ENCODE measurements around the gene IL1RN. TPM values are rescaled to one million over a fixed set of nuclear protein-coding genes. Genes with fewer than 3 reads are reported as not detected.
"Not testable (repeated sequence)": the region's sequence is repeated elsewhere in the genome, so short reads cannot be mapped to it uniquely, and the experiment has no call there.

The IL1RN gene
- total RNA-seq, 1 donor, result not detected

DNA sequence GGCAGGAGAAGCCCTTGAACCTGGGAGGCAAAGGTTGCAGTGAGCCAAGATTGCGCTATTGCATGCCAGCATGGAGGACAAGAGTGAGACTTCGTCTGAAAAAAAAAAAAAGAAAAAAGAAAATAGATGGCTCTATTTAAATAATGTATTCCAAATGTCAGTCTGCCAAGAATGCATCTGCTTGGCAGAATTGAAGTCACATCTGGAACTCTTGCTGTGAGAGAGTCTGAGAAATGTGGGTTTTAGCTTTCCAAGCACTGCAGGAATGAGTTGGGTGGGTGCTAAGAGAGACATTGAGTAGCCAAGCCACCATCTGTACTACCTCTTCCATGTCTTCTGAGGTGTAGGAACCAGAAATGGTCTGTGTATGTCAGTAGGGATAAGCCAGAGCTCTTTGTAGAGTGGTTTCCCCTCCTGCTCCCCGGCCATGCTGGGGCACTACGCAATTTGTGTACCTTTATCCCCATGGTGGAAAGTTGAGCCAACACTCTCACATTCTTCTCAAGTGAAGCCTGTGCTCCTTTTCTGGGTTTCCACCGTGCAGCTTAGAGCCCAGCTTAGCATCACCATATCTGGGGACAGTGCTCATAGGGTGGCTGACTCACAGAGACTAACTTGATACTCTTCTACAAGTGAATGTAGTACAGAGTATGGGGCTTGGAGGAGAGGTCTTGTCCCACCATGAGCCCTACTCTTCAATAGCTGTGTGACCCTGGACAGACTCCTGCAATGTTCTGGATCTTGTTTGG is 34.4 kb upstream of the IL1RN start:
- Histone ChIP-seq H3K9me3 (ENCODE audit: low read depth, low read length) (no peaks in the 10 kb centered on the region), H3K27me3 (ENCODE audit: insufficient read depth, low read length) (peaks cover 15% of the 10 kb centered on the region), H3K79me2 (ENCODE audit: insufficient read depth, low read length) (no peaks in the 10 kb centered on the region), H3K36me3 (ENCODE audit: insufficient read depth, low read length) (no peaks in the 10 kb centered on the region), H3K4me3 (ENCODE audit: insufficient read depth, low read length) (no peak overlapping the region), H4K20me1 (ENCODE audit: insufficient read depth, low read length) (no peaks in the 10 kb centered on the region), H3K4me2 (ENCODE audit: insufficient read depth, low read length) (no peak overlapping the region), H2AFZ (ENCODE audit: low read length) (no peak overlapping the region), H3K27ac (ENCODE audit: low read depth, low read length) (no peak overlapping the region), H3K4me1 (ENCODE audit: insufficient read depth, low read length) (no peaks in the 10 kb centered on the region)
- no peak for DNase-seq (ENCODE audit: insufficient read length, low spot score, missing footprints)
- TF ChIP-seq, protein P1, sequence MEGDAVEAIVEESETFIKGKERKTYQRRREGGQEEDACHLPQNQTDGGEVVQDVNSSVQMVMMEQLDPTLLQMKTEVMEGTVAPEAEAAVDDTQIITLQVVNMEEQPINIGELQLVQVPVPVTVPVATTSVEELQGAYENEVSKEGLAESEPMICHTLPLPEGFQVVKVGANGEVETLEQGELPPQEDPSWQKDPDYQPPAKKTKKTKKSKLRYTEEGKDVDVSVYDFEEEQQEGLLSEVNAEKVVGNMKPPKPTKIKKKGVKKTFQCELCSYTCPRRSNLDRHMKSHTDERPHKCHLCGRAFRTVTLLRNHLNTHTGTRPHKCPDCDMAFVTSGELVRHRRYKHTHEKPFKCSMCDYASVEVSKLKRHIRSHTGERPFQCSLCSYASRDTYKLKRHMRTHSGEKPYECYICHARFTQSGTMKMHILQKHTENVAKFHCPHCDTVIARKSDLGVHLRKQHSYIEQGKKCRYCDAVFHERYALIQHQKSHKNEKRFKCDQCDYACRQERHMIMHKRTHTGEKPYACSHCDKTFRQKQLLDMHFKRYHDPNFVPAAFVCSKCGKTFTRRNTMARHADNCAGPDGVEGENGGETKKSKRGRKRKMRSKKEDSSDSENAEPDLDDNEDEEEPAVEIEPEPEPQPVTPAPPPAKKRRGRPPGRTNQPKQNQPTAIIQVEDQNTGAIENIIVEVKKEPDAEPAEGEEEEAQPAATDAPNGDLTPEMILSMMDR (IDR thresholded peaks at IDR 0.05; ENCODE audit: extremely low read depth, low read depth, low read length), result no peak

DNA sequence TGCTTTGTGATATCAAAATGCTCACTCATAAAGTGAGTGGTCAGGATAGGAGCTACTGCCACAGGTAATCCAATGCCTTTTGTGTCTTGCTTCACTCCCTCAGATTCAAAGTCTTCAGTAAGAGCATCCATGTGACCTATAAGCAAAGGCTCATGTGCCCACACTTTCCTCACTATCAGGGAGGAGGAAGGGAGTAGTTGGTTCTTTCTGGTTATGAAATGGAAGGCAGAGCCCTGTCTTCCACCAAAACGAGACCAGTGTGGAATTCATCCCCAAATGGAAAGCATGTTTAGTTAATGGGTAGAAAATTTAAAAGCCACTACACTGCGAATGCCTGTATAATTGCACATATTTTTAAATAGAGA is 33.8 kb upstream of the IL1RN start:
- TF ChIP-seq, protein P1 (IDR thresholded peaks at IDR 0.05; ENCODE audit: extremely low read depth, low read depth, low read length), result no peak
- no peaks in the 10 kb centered on the region for H3K4me1 ChIP-seq (ENCODE audit: insufficient read depth, low read length)
- no peak overlapping the region for H3K4me2 ChIP-seq (ENCODE audit: insufficient read depth, low read length)
- H3K27ac ChIP-seq (ENCODE audit: low read depth, low read length), result no peak overlapping the region
- H3K9me3 ChIP-seq (ENCODE audit: low read depth, low read length), result no peaks in the 10 kb centered on the region
- no peak for DNase-seq (ENCODE audit: insufficient read length, low spot score, missing footprints)
- peaks cover 15% of the 10 kb centered on the region for H3K27me3 ChIP-seq (ENCODE audit: insufficient read depth, low read length)
- H2AFZ ChIP-seq (ENCODE audit: low read length), result no peak overlapping the region
- no peaks in the 10 kb centered on the region for H4K20me1 ChIP-seq (ENCODE audit: insufficient read depth, low read length)
- H3K36me3 ChIP-seq (ENCODE audit: insufficient read depth, low read length), result no peaks in the 10 kb centered on the region
- H3K79me2 ChIP-seq (ENCODE audit: insufficient read depth, low read length), result no peaks in the 10 kb centered on the region
- H3K4me3 ChIP-seq (ENCODE audit: insufficient read depth, low read length), result no peak overlapping the region

DNA sequence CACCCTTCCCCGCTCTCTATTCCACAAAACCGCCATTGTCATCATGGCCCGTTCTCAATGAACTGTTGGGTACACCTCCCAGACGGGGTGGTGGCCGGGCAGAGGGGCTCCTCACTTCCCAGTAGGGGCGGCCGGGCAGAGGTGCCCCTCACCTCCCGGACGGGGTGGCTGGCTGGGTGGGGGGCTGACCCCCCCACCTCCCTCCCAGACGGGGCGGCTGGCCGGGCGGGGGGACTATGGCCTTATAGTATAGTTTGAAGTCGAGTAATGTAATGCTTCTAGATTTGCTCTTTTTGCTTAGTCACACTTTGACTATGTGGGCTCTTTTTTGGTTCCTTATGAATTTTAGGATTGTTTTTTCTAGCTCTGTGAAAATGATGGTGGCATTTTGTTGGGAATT is 31.1 kb upstream of the IL1RN start:
- not testable (repeated sequence) for H4K20me1 ChIP-seq (ENCODE audit: insufficient read depth, low read length); H3K4me3 ChIP-seq (ENCODE audit: insufficient read depth, low read length); H2AFZ ChIP-seq (ENCODE audit: low read length); H3K36me3 ChIP-seq (ENCODE audit: insufficient read depth, low read length); DNase-seq (ENCODE audit: insufficient read length, low spot score, missing footprints); H3K27me3 ChIP-seq (ENCODE audit: insufficient read depth, low read length); H3K9me3 ChIP-seq (ENCODE audit: low read depth, low read length); H3K79me2 ChIP-seq (ENCODE audit: insufficient read depth, low read length); H3K4me2 ChIP-seq (ENCODE audit: insufficient read depth, low read length); H3K4me1 ChIP-seq (ENCODE audit: insufficient read depth, low read length); H3K27ac ChIP-seq (ENCODE audit: low read depth, low read length)

DNA sequence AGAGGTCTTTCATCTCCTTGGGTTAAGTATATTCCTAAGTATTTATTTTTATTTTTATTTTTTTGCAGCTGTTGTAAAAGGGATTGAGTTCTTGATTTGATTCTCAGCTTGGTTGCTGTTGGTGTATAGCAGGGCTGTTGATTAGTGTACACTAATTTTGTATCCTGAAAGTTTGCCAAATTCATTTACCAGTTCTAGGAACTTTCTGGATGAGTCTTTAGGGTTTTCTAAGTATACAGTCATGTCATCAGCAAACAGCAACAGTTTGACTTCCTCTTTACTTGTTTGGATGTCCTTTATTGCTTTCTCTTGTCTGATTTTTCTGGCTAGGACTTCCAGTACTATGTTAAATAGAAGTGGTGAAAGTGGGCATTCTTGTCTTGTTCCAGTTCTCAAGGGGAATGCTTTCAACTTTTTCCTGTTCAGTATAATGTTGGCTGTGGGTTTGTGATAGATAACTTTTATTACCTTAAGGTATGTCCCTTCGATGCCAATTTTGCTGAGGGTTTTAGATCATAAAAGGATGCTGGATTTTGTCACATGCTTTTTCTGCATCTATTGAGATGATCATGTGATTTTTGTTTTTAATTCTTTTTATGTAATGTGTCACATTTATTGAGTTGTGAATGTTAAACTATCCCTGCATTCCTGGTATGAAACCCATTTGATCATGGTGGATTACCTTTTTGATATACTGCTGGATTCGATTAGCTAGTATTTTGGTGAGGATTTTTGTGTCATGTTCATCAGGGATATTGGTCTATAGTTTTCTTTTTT is 30.4 kb upstream of the IL1RN start:
- not testable (repeated sequence) for H3K27ac ChIP-seq (ENCODE audit: low read depth, low read length); H2AFZ ChIP-seq (ENCODE audit: low read length); H3K36me3 ChIP-seq (ENCODE audit: insufficient read depth, low read length); H3K79me2 ChIP-seq (ENCODE audit: insufficient read depth, low read length); H3K4me2 ChIP-seq (ENCODE audit: insufficient read depth, low read length); H3K4me3 ChIP-seq (ENCODE audit: insufficient read depth, low read length); H4K20me1 ChIP-seq (ENCODE audit: insufficient read depth, low read length); H3K9me3 ChIP-seq (ENCODE audit: low read depth, low read length); DNase-seq (ENCODE audit: insufficient read length, low spot score, missing footprints); H3K4me1 ChIP-seq (ENCODE audit: insufficient read depth, low read length); H3K27me3 ChIP-seq (ENCODE audit: insufficient read depth, low read length)

DNA sequence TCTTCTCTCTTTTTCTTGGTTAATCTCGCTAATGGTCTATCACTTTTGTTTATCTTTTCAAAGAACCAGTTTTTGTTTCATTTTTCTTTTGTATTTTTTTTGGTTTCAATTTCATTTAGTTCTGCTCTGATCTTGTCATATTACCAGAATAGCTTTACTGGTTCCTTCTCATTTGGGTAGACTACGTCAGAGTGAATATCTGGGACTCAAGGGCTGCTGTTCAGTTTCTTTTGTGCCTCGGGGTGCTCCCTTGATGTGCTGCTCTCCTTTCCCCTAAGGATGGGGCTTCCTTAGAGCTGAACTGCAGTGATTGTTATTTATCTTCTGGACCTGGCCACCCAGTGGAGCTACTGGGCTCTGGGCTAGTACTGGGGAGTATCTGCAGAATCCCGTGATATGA is 29.4 kb upstream of the IL1RN start:
- Histone ChIP-seq H3K27me3 (ENCODE audit: insufficient read depth, low read length) (peaks cover 5% of the 10 kb centered on the region), H3K4me2 (ENCODE audit: insufficient read depth, low read length) (no peak overlapping the region), H2AFZ (ENCODE audit: low read length) (no peak overlapping the region), H3K27ac (ENCODE audit: low read depth, low read length) (no peak overlapping the region), H4K20me1 (ENCODE audit: insufficient read depth, low read length) (no peaks in the 10 kb centered on the region), H3K79me2 (ENCODE audit: insufficient read depth, low read length) (no peaks in the 10 kb centered on the region), H3K9me3 (ENCODE audit: low read depth, low read length) (no peaks in the 10 kb centered on the region), H3K4me3 (ENCODE audit: insufficient read depth, low read length) (no peak overlapping the region), H3K4me1 (ENCODE audit: insufficient read depth, low read length) (no peaks in the 10 kb centered on the region), H3K36me3 (ENCODE audit: insufficient read depth, low read length) (no peaks in the 10 kb centered on the region)
- TF ChIP-seq, protein P1 (IDR thresholded peaks at IDR 0.05; ENCODE audit: extremely low read depth, low read depth, low read length), result no peak
- no peak for DNase-seq (ENCODE audit: insufficient read length, low spot score, missing footprints)
